Measurements from ENCODE around the gene SLC4A1AP. TPM values are rescaled to one million over a fixed set of nuclear protein-coding genes. Genes with fewer than 3 reads are reported as not detected.

Gene SLC4A1AP
- total and polyA plus RNA-seq, 2 of the 13 experiments (the other 11 are each of a cell fraction or from before 2014, with no cell fraction given) = 15.3 to 44.6 TPM

DNA sequence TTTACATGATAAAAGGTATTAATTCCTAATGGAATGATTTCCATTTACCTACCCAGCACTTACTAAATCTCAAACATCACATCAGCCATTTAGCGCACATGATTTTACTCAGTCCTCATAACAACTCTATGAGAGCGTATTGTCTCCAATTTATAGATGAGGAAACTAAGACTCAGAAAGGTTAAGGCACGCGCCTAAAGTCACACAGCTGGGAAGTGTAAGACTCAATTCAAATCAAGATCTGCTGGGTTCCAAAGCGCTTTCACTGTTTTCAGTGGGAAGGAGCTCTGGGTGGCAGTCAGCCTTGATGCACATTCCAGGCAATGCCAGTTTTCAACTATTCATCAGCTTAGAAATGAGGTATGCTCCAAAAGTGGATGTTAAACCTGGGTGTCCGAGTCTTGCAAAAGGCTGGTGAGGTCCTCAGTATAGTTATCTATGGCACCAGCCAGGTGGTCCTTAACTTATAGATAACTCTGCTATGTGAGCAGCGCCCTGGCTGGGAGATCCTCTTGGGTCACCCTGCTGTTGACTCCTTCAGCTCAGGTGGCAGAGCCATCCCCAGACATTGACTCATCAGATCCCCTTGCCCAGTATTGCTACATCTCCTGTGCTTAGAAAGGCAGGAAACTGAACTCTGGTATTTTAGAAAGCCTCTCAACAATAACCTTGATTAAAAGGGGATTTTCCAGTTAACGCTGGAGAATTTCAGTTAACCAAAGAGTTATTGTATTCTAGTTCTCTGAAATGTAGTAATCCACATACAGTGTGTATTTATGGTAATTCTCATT, 47.1 kb downstream of the SLC4A1AP start (continued):
- TF ChIP-seq ZNF572 (CRISPR knock-in tag; IDR thresholded peaks at IDR 0.05) (no peak), MTA3 (CRISPR knock-in tag; IDR thresholded peaks at IDR 0.05) (no peak), CEBPG (CRISPR knock-in tag; IDR thresholded peaks at IDR 0.05) (peak; percentile 40), ZNF12 (CRISPR knock-in tag; IDR thresholded peaks at IDR 0.05) (no peak), CEBPB (IDR thresholded peaks at IDR 0.05; ENCODE audit: borderline replicate concordance, low read depth, low read length) (peak; percentile 80), ZNF768 (CRISPR knock-in tag; IDR thresholded peaks at IDR 0.05) (peak; percentile 55; the same call in 1 of the 2 replicates), SCMH1 (CRISPR knock-in tag; IDR thresholded peaks at IDR 0.05; ENCODE audit: borderline replicate concordance) (no peak), TEAD3 (CRISPR knock-in tag; optimal IDR thresholded peaks at IDR 0.05; ENCODE audit: borderline replicate concordance) (no peak), FOXO1 (CRISPR knock-in tag; IDR thresholded peaks at IDR 0.05) (no peak)
- TF ChIP-seq, protein P1, sequence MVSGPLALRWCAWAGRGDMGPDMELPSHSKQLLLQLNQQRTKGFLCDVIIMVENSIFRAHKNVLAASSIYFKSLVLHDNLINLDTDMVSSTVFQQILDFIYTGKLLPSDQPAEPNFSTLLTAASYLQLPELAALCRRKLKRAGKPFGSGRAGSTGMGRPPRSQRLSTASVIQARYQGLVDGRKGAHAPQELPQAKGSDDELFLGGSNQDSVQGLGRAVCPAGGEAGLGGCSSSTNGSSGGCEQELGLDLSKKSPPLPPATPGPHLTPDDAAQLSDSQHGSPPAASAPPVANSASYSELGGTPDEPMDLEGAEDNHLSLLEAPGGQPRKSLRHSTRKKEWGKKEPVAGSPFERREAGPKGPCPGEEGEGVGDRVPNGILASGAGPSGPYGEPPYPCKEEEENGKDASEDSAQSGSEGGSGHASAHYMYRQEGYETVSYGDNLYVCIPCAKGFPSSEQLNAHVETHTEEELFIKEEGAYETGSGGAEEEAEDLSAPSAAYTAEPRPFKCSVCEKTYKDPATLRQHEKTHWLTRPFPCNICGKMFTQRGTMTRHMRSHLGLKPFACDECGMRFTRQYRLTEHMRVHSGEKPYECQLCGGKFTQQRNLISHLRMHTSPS (CRISPR knock-in tag; IDR thresholded peaks at IDR 0.05; ENCODE audit: low read depth) = peak; percentile 46; the same call in 1 of the 2 replicates

DNA sequence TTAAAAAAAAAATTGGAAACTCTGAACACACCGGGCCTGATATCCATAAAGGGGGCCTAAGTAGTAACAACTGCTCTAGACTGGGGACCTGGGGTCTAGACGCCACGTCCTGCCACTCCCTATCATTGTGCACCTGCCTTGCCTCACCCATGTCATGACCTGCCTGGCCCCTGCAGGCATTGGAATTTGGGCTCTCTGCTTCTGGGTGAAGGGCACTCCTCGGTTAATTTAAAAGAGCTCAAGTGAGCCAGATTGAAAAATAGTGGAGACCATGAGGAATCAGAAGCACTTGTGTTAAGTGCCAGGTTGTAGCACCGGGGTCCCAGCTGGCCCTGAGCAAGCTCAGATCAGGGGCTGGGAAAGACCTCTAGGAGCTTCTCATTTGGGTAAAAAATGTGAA, 48.1 kb downstream of the SLC4A1AP start:
- Histone ChIP-seq H3K9ac (ENCODE audit: insufficient read depth, low read depth, low read length) (no peak overlapping the region), H3K4me2 (ENCODE audit: low read depth, low read length) (no peak overlapping the region), H4K20me1 (ENCODE audit: insufficient read depth, low read length) (no peaks in the 10 kb centered on the region), H2AFZ (ENCODE audit: low read length) (no peak overlapping the region), H3K4me3 (replicated peaks in 1 of 3; ENCODE audit: insufficient read depth in 1 of 3, low read depth in 2 of 3, low read length in 3 of 3) (no peak overlapping the region), H3K27me3 (ENCODE audit: control insufficient read depth in 1 of 2, insufficient read depth in 2 of 2, low read length in 2 of 2) (peaks cover 5 to 15% of the 10 kb centered on the region in 2 experiments; a peak in 4 of 5 replicates), H3K4me1 (ENCODE audit: insufficient read depth, low read length) (peaks cover 53% of the 10 kb centered on the region), H3K27ac (ENCODE audit: extremely low read length, insufficient read depth, low read length) (no peak overlapping the region), H3K36me3 (replicated peaks in 1 of 2; ENCODE audit: control insufficient read depth in 1 of 2, insufficient read depth in 2 of 2, low read length in 2 of 2) (no peaks in the 10 kb centered on the region), H3K79me2 (ENCODE audit: insufficient read depth, low read length) (no peaks in the 10 kb centered on the region), H3K9me3 (ENCODE audit: low read length) (no peaks in the 10 kb centered on the region)
- no TSS peak for BruUV-seq (replicated peaks)
- CTCF ChIA-PET (ENCODE audit: low intra/inter-chr PET ratio, low total read pairs) = no interaction called here
- in situ Hi-C loops (cut with HindIII; ENCODE audit: extremely low pct_ligation_motif_present, low pct_unique_long_range_greater_than_20kb) = no loop called here
- intact Hi-C loops (cut with micrococcal nuclease; ENCODE audit: unreplicated experiment) = no loop called here
- FAIRE-seq (no peak), ATAC-seq (no peak), DNase-seq (ENCODE audit: low spot score) (no peak)
- 41% methylated on average over 5 of the region's 5 CpGs for WGBS (ENCODE audit: low lambda C conversion rate)
- POLR2A ChIA-PET = interaction anchor here (1.0 to 1.9 kb wide), 3 partner anchors 8 to 41 kb away, joined by 4 to 6 read pairs (median 4); no protein-coding TSS in a partner anchor
- TF ChIP-seq GFI1 (CRISPR knock-in tag; IDR thresholded peaks at IDR 0.05; ENCODE audit: borderline replicate concordance) (no peak), ZNF513 (CRISPR knock-in tag; conservative IDR thresholded peaks at IDR 0.05) (no peak), ZNF746 (CRISPR knock-in tag; IDR thresholded peaks at IDR 0.05) (no peak), ZNF501 (CRISPR knock-in tag; IDR thresholded peaks at IDR 0.05) (no peak), SMARCC2 (IDR thresholded peaks at IDR 0.05) (no peak), RORA (CRISPR knock-in tag; IDR thresholded peaks at IDR 0.05) (no peak)

Data from HepG2 (cell line).